22Rv1 (cell line): ENCODE measurements around the gene BZW1.

Experiments used
- ZFX ChIP-seq: fragments of 450-650 bp; IDR thresholded peaks from 2 replicates; pipeline ENCODE4 v1.6.1; 2017; ENCODE audit warnings: antibody characterized with exemption, borderline replicate concordance
- TF ChIP-seq, protein P1 (sequence below): fragments of 450-650 bp; IDR thresholded peaks from 2 replicates; pipeline ENCODE4 v1.5.1; 2017; ENCODE audit warnings: mild to moderate bottlenecking

GRCh38 chr2:200800458-200800857 is 11.3 kb upstream of the BZW1 start:
- TF ChIP-seq, protein P1, sequence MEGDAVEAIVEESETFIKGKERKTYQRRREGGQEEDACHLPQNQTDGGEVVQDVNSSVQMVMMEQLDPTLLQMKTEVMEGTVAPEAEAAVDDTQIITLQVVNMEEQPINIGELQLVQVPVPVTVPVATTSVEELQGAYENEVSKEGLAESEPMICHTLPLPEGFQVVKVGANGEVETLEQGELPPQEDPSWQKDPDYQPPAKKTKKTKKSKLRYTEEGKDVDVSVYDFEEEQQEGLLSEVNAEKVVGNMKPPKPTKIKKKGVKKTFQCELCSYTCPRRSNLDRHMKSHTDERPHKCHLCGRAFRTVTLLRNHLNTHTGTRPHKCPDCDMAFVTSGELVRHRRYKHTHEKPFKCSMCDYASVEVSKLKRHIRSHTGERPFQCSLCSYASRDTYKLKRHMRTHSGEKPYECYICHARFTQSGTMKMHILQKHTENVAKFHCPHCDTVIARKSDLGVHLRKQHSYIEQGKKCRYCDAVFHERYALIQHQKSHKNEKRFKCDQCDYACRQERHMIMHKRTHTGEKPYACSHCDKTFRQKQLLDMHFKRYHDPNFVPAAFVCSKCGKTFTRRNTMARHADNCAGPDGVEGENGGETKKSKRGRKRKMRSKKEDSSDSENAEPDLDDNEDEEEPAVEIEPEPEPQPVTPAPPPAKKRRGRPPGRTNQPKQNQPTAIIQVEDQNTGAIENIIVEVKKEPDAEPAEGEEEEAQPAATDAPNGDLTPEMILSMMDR: no peak
- no peak for TF ChIP-seq ZFX
